Measurements from ENCODE around the gene SLMAP. TPM values are rescaled to one million over a fixed set of nuclear protein-coding genes. Genes with fewer than 3 reads are reported as not detected.
"Not testable (repeated sequence)": the region's sequence is repeated elsewhere in the genome, so short reads cannot be mapped to it uniquely, and the experiment has no call there.

SLMAP gene
- total RNA-seq, 1 donor from 2014 or later, result 71.5 TPM

DNA sequence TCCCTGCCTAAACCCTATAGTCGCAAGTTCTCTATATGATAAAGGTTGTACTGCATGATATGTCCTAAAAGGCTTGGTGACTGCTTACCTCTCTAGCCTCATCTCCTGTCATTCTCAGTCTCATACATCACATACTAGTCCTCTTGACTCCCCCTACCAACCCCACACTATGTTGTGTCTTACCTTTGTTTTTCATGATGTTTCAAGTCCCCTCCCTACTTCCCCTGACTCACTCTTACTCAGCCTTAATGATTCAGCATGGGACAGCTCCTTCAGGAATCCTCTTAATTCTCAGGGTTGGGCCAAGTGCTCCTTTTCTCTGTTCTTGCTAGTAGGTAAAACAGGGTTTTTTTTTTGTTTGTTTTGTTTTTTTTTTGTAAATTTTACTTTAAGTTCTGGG lies 49.6 kb downstream of the SLMAP start:
- DNase-seq (ENCODE audit: extremely low spot score, unreplicated experiment), result no peak
- H3K27me3 Mint-ChIP-seq (ENCODE audit: unreplicated experiment), result no peaks in the 10 kb centered on the region
- H3K27ac Mint-ChIP-seq (ENCODE audit: unreplicated experiment), result no peak overlapping the region
- no peaks in the 10 kb centered on the region for H3K36me3 Mint-ChIP-seq (ENCODE audit: unreplicated experiment)
- no peaks in the 10 kb centered on the region for H3K9me3 Mint-ChIP-seq (ENCODE audit: unreplicated experiment)
- H3K4me3 Mint-ChIP-seq (ENCODE audit: unreplicated experiment), result no peak overlapping the region
- peaks cover 39% of the 10 kb centered on the region for H3K4me1 Mint-ChIP-seq (ENCODE audit: unreplicated experiment)
- TF ChIP-seq, protein P1, sequence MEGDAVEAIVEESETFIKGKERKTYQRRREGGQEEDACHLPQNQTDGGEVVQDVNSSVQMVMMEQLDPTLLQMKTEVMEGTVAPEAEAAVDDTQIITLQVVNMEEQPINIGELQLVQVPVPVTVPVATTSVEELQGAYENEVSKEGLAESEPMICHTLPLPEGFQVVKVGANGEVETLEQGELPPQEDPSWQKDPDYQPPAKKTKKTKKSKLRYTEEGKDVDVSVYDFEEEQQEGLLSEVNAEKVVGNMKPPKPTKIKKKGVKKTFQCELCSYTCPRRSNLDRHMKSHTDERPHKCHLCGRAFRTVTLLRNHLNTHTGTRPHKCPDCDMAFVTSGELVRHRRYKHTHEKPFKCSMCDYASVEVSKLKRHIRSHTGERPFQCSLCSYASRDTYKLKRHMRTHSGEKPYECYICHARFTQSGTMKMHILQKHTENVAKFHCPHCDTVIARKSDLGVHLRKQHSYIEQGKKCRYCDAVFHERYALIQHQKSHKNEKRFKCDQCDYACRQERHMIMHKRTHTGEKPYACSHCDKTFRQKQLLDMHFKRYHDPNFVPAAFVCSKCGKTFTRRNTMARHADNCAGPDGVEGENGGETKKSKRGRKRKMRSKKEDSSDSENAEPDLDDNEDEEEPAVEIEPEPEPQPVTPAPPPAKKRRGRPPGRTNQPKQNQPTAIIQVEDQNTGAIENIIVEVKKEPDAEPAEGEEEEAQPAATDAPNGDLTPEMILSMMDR (IDR thresholded peaks at IDR 0.05), result no peak

DNA sequence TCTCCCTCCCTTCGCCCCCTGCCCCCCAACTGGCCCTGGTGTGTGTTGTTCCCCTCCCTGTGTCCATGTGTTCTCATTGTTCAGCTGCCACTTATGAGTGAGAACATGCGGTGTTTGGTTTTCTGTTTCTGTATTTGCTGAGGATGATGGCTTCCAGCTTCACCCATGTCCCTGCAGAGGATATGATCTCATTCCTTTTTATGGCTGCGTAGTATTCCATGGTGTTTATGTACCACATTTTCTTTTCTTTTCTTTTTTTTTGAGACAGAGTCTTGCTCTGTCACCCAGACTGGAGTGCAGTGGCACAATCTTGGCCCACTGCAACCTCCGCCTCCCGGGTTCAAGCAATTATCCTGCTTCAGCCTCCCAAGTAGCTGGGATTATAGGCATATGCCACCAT lies 50.1 kb downstream of the SLMAP start:
- not testable (repeated sequence) for H3K4me3 Mint-ChIP-seq (ENCODE audit: unreplicated experiment); H3K27me3 Mint-ChIP-seq (ENCODE audit: unreplicated experiment); H3K27ac Mint-ChIP-seq (ENCODE audit: unreplicated experiment); H3K36me3 Mint-ChIP-seq (ENCODE audit: unreplicated experiment); DNase-seq (ENCODE audit: extremely low spot score, unreplicated experiment); H3K9me3 Mint-ChIP-seq (ENCODE audit: unreplicated experiment)
- H3K4me1 Mint-ChIP-seq (ENCODE audit: unreplicated experiment), result peaks cover 35% of the 10 kb centered on the region

DNA sequence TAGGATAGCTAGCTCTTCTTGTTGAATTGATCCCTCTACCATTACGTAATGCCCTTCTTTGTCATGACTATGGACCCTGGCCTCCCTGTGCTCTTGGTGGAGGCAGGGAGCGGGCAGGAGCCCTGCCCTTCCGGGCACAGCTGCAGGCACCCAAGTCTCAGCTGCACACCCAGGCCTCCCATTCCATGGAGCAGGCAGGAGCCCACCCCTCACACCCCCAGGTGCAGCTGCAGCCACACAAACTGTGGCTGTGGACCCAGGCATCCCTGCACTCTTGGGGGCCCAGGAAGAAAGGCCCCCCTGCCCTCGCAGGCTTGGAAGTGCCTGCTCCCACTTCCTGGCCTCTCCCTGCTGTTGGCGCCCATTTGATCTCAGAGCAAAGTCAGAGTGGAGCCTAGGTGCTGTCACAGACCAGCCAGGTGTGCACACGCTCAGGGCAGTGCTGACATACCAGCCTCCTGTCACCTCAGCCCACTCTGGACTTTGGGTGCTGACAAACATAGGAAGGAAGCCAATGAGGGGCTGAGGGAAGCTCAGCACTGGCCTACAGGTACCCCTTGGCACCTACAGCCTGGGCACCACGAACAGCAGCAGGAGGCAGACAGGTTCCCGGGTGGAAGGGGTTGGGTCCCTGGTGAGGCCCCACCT lies 53.0 kb downstream of the SLMAP start:
- no peak overlapping the region for H3K27ac Mint-ChIP-seq (ENCODE audit: unreplicated experiment)

DNA sequence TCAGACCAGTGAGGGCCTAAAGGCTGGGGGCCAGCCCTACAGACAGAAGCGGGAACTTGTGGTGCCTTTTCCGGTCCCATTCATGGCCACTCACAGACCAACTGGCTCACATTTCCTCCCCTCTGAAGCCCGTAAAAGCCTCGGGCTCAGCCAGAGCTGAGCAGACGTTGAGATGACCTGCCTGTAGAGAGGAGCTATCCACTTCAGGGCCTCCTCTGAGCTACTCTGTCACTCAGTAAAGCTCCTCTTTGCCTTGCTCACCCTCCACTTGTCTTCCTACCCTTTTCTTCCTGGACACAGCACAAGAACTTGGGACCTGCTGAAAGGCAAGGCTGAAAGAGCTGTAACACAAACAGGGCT lies 53.5 kb downstream of the SLMAP start:
- Mint-ChIP-seq H3K36me3 (ENCODE audit: unreplicated experiment) (peaks cover 5% of the 10 kb centered on the region), H3K9me3 (ENCODE audit: unreplicated experiment) (peaks cover 7% of the 10 kb centered on the region), H3K27ac (ENCODE audit: unreplicated experiment) (no peak overlapping the region), H3K4me3 (ENCODE audit: unreplicated experiment) (no peak overlapping the region), H3K4me1 (ENCODE audit: unreplicated experiment) (peaks cover 8% of the 10 kb centered on the region), H3K27me3 (ENCODE audit: unreplicated experiment) (no peaks in the 10 kb centered on the region)
- DNase-seq (ENCODE audit: extremely low spot score, unreplicated experiment), result no peak
- TF ChIP-seq, protein P1 (IDR thresholded peaks at IDR 0.05), result no peak

More for the DNA sequence above, 53.0 kb downstream of the SLMAP start:
- peaks cover 7% of the 10 kb centered on the region for H3K9me3 Mint-ChIP-seq (ENCODE audit: unreplicated experiment)
- H3K36me3 Mint-ChIP-seq (ENCODE audit: unreplicated experiment), result peaks cover 5% of the 10 kb centered on the region
- no peak overlapping the region for H3K4me3 Mint-ChIP-seq (ENCODE audit: unreplicated experiment)
- no peaks in the 10 kb centered on the region for H3K27me3 Mint-ChIP-seq (ENCODE audit: unreplicated experiment)
- no peak for DNase-seq (ENCODE audit: extremely low spot score, unreplicated experiment)
- peaks cover 9% of the 10 kb centered on the region for H3K4me1 Mint-ChIP-seq (ENCODE audit: unreplicated experiment)
- TF ChIP-seq, protein P1 (IDR thresholded peaks at IDR 0.05), result no peak

DNA sequence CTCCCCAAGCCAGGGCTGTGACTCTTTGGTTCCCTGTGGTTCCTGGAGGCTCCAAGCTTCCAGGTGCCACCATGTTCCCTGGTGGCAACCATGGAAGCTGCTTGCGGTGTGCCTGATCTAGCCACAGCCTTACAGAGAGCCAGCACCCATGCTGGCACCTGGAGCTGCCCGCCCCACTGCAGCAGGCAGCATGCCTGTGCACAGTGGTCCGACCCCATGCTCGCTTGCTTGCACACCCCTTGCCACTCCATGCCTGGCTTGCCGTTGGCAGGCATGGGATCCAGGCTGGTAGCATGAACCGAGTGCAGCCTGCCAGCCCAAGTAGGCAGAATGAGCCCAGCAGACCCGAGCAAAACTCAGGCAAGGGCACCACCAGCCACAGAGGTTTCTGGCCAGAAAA lies 53.9 kb downstream of the SLMAP start:
- Mint-ChIP-seq H3K9me3 (ENCODE audit: unreplicated experiment) (peaks cover 7% of the 10 kb centered on the region), H3K4me1 (ENCODE audit: unreplicated experiment) (peaks cover 4% of the 10 kb centered on the region), H3K27me3 (ENCODE audit: unreplicated experiment) (no peaks in the 10 kb centered on the region), H3K4me3 (ENCODE audit: unreplicated experiment) (no peak overlapping the region), H3K27ac (ENCODE audit: unreplicated experiment) (no peak overlapping the region), H3K36me3 (ENCODE audit: unreplicated experiment) (peaks cover 5% of the 10 kb centered on the region)
- DNase-seq (ENCODE audit: extremely low spot score, unreplicated experiment), result no peak
- TF ChIP-seq, protein P1 (IDR thresholded peaks at IDR 0.05), result no peak
